Tibial nerve (tissue), 4 donors: ENCODE data around the gene EREG. TPM values are rescaled to one million over a fixed set of nuclear protein-coding genes. Genes with fewer than 3 reads are reported as not detected.

Experiments used
- DNase-seq, 2 donors: peaks; one replicate each; pipeline ENCODE4 v3.0.0-alpha.2; 2019; ENCODE audit warnings: low spot score in 2 of 2
- H3K27ac ChIP-seq, 4 donors: fragments of 200-600 bp; sonication (generic) in 3 of 4; one replicate each; pipeline ENCODE4 v1.5.1; 2017 to 2019; ENCODE audit warnings: mild to moderate bottlenecking in 1 of 4
- H3K27me3 ChIP-seq, 2 donors: fragments of 200-600 bp; sonication (generic) in 1 of 2; one replicate each; pipeline versions ENCODE4 v1.5.1 to v1.6.0; 2017 to 2019
- H3K36me3 ChIP-seq, 3 donors: fragments of 200-600 bp; sonication (generic); one replicate each; pipeline ENCODE4 v1.5.1; 2018 to 2019
- H3K4me1 ChIP-seq, 4 donors: fragments of 200-600 bp; sonication (generic) in 3 of 4; one replicate each; pipeline ENCODE4 v1.5.1; 2017 to 2019
- H3K4me3 ChIP-seq, 4 donors: fragments of 200-600 bp; sonication (generic) in 3 of 4; one replicate each; pipeline ENCODE4 v1.5.1; 2017 to 2019; ENCODE audit warnings: mild to moderate bottlenecking in 1 of 4, moderate library complexity in 1 of 4
- H3K9me3 ChIP-seq, 4 donors: fragments of 200-600 bp; sonication (generic) in 3 of 4; one replicate each; pipeline ENCODE4 v1.5.1; 2017 to 2019
- EP300 ChIP-seq, 2 donors: sonication (generic); formaldehyde crosslinking; IDR thresholded peaks; one replicate each; pipeline ENCODE4 v1.6.1; 2017; ENCODE audit warnings: antibody characterized with exemption in 2 of 2, mild to moderate bottlenecking in 1 of 2
- POLR2A ChIP-seq, 2 donors: fragments of 450-650 bp; IDR thresholded peaks; one replicate each; pipeline ENCODE4 v1.6.1; 2017; ENCODE audit warnings: antibody characterized with exemption in 2 of 2, mild to moderate bottlenecking in 2 of 2, moderate library complexity in 2 of 2
- WGBS, 2 donors: methylation state at CpG; one replicate each; pipeline ENCODE4 v1.1.5; 2018; 5-methylcytosine and 5-hydroxymethylcytosine counted together
- total RNA-seq, 4 donors: library from RNA; depleted of rRNA; stranded (reverse); fragments of >200 nt; gene quantifications; one replicate each; pipeline ENCODE4 v1.1.0, GENCODE V29; 2016
- TF ChIP-seq, protein P1 (sequence below), 5 experiments: fragments of 200-600 bp in 3 of 5; fragments of 450-650 bp in 2 of 5; sonication (generic) in 3 of 5; IDR thresholded peaks; one replicate each; pipeline ENCODE4 v1.5.1; 2016 to 2019; ENCODE audit warnings: antibody characterized with exemption in 5 of 5, mild to moderate bottlenecking in 3 of 5, moderate library complexity in 2 of 5

EREG gene
- total RNA-seq, 4 donors from 2014 or later: 0.20 to 0.21 TPM; not detected in 2

DNA sequence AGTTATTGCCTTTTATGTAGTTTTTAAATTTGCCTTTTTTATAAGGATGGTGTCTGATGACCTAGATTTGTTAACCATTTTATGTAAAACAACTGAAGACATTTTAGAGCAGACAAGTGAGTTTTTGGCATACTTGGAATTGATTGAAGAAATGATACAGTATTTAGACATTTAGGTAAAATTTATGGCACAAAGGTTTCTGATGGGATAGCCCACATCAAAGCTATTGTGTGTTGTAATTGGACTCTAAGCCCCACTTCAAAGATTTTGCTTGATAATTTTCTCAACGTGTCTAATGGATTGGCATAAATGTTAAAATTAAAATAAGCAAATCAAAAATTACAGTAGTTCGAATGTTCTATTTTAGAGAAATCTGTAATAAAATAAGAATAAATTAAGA, 39.1 kb upstream of the EREG start:
- no peaks in the 10 kb centered on the region for H3K27me3 ChIP-seq
- no peak overlapping the region for H3K4me3 ChIP-seq
- TF ChIP-seq EP300 (IDR thresholded peaks at IDR 0.05) (no peak), POLR2A (IDR thresholded peaks at IDR 0.05) (no peak)
- WGBS, 2 donors: 85 to 86% methylated on average over 2 of the region's 2 CpGs
- H3K27ac ChIP-seq: no peak overlapping the region
- no peak for DNase-seq
- no peaks in the 10 kb centered on the region for H3K4me1 ChIP-seq
- H3K9me3 ChIP-seq: no peaks in the 10 kb centered on the region
- H3K36me3 ChIP-seq: no peaks in the 10 kb centered on the region

DNA sequence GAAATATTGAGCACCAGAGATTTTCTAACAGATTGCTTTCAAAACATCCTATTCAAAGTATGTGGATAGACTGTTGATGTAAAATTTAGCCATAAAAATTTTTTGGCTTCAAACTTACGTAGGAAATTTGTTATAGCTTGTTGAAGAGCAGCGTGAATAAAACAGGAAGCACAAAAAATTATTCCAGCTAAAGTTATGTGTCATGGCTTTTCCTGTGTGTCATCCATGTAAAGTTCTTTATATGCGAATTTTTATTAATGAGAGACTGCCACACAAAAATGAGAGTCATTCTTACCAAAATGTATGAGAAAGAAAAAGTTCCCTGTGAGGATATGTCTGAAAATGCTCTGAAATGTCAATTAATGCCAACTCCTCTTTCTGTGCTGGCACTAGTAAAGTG, 37.2 kb upstream of the EREG start:
- Histone ChIP-seq H3K4me3 (no peak overlapping the region), H3K27me3 (no peaks in the 10 kb centered on the region), H3K4me1 (no peaks in the 10 kb centered on the region), H3K27ac (no peak overlapping the region), H3K9me3 (no peaks in the 10 kb centered on the region), H3K36me3 (no peaks in the 10 kb centered on the region)
- no peak for TF ChIP-seq POLR2A (IDR thresholded peaks at IDR 0.05)
- WGBS, 2 donors: 25 to 40% methylated on average over 3 of the region's 3 CpGs
- no peak for DNase-seq

DNA sequence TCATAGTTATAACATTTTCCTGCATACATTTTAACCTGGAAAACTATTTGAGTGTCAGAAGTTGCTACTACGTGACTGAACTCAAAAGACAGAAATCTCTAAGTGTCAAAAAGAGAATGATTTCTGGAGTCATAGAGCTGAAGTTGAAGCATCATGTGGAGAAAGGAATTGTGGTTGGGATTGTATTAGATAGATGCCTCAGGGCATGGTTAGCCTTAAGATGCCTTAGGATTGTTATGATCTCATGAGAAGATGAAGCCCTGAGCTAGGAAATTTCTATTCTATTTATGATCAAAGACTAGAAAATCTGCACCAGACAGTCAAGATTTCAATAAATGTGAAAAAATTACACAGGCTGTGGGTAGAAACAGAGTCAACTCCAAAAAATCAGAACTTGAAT, 36.4 kb upstream of the EREG start:
- Histone ChIP-seq H3K36me3 (no peaks in the 10 kb centered on the region), H3K4me1 (no peaks in the 10 kb centered on the region), H3K27me3 (no peaks in the 10 kb centered on the region), H3K27ac (no peak overlapping the region), H3K9me3 (no peaks in the 10 kb centered on the region), H3K4me3 (no peak overlapping the region)
- no peak for TF ChIP-seq POLR2A (IDR thresholded peaks at IDR 0.05)
- TF ChIP-seq EP300 (IDR thresholded peaks at IDR 0.05): no peak
- TF ChIP-seq, protein P1, sequence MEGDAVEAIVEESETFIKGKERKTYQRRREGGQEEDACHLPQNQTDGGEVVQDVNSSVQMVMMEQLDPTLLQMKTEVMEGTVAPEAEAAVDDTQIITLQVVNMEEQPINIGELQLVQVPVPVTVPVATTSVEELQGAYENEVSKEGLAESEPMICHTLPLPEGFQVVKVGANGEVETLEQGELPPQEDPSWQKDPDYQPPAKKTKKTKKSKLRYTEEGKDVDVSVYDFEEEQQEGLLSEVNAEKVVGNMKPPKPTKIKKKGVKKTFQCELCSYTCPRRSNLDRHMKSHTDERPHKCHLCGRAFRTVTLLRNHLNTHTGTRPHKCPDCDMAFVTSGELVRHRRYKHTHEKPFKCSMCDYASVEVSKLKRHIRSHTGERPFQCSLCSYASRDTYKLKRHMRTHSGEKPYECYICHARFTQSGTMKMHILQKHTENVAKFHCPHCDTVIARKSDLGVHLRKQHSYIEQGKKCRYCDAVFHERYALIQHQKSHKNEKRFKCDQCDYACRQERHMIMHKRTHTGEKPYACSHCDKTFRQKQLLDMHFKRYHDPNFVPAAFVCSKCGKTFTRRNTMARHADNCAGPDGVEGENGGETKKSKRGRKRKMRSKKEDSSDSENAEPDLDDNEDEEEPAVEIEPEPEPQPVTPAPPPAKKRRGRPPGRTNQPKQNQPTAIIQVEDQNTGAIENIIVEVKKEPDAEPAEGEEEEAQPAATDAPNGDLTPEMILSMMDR (IDR thresholded peaks at IDR 0.05): no peak
- DNase-seq: no peak
- WGBS, 2 donors: 80 to 81% methylated on average over 1 of the region's 1 CpG

DNA sequence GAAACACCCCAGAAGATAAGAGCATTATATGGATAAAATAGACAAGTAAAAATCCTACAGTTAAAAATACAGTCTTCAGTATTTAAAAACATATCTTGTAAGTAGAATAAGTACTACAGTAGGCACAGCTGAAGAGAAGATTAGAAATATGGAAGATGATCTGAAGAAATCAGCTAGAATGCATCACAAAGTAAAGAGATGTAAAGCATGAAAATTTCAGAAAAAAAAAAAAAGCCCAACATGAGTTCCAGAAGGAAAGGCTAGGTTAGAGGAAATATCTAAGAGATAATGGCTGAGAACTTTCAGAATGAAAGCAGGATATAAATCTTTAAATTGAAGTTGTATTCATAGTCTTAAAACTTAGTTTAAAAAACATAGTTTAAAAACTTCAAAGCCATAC, 35.6 kb upstream of the EREG start:
- no peak for TF ChIP-seq POLR2A (IDR thresholded peaks at IDR 0.05)
- TF ChIP-seq EP300 (IDR thresholded peaks at IDR 0.05): no peak
- TF ChIP-seq, protein P1 (IDR thresholded peaks at IDR 0.05): no peak
- H3K27ac ChIP-seq: no peak overlapping the region
- DNase-seq: no peak
- no peaks in the 10 kb centered on the region for H3K9me3 ChIP-seq
- no peaks in the 10 kb centered on the region for H3K4me1 ChIP-seq
- H3K4me3 ChIP-seq: no peak overlapping the region
- H3K36me3 ChIP-seq: no peaks in the 10 kb centered on the region
- no peaks in the 10 kb centered on the region for H3K27me3 ChIP-seq

DNA sequence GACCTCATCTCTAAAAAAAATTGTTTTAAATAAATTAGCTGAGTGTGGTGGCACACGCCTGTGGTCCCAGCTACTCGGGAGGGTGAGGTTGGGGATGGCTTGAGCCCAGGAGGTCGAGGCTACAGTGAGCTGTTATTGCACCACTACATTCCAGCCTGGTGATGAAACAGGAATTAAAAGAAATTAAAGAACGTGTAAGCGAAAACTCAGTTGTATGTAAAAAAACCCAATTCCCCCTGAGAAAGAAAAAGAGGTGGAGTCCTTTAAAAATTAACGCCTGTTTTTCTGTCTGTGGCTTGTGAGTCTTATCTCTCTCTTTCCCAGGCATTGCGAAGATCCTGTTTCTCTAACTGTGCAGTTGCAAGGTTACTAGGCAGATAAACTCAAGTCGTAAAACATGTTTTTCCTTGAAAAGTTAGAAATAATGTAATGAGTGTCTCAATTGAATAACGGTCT, 34.6 kb upstream of the EREG start:
- TF ChIP-seq, protein P1 (IDR thresholded peaks at IDR 0.05): no peak
- no peak for TF ChIP-seq POLR2A (IDR thresholded peaks at IDR 0.05)
- TF ChIP-seq EP300 (IDR thresholded peaks at IDR 0.05): no peak
- WGBS, 2 donors: 63% methylated on average over 9 of the region's 9 CpGs
- H3K4me1 ChIP-seq: no peaks in the 10 kb centered on the region
- no peaks in the 10 kb centered on the region for H3K36me3 ChIP-seq
- no peaks in the 10 kb centered on the region for H3K27me3 ChIP-seq
- no peak overlapping the region for H3K4me3 ChIP-seq
- DNase-seq: no peak
- no peaks in the 10 kb centered on the region for H3K9me3 ChIP-seq
- no peak overlapping the region for H3K27ac ChIP-seq

- Histone ChIP-seq H3K9me3 (no peaks in the 10 kb centered on the region), H3K36me3 (no peaks in the 10 kb centered on the region), H3K27ac (no peak overlapping the region), H3K4me3 (no peak overlapping the region), H3K27me3 (no peaks in the 10 kb centered on the region), H3K4me1 (no peaks in the 10 kb centered on the region)
- DNase-seq: no peak
- TF ChIP-seq POLR2A (IDR thresholded peaks at IDR 0.05) (no peak), EP300 (IDR thresholded peaks at IDR 0.05) (no peak)
- TF ChIP-seq, protein P1 (IDR thresholded peaks at IDR 0.05): no peak
- 74 to 81% methylated on average over 2 of the region's 2 CpGs for WGBS, 2 donors
Measured at GRCh38 chr4:74331252-74331651, 33.7 kb upstream of the EREG start.
